HG03060 (cell line): ENCODE results near the gene PTPN11.
A peak's percentile ranks its signal among the peaks of the same experiment; 100 is the strongest.
"Not testable (repeated sequence)": the region's sequence is repeated elsewhere in the genome, so short reads cannot be mapped to it uniquely, and the experiment has no call there.

ENCODE experiments used
- ATAC-seq: cut with Tn5 transposase; IDR thresholded peaks from one replicate; pipeline ENCODE4 v1.9.1; 2021; ENCODE audit warnings: low read depth, moderate number of reproducible peaks; ENCODE audit not compliant: unreplicated experiment

The PTPN11 gene

GRCh38 chr12:112418608-112419296 lies at the start of gene PTPN11:
Gene PTPN11, plus strand, starts transcription at chr12:112418947. Its CDS starts 165 bp downstream, at chr12:112419112.
- peak; percentile 41 for ATAC-seq

GRCh38 chr12:112370199-112370598 lies 48.5 kb upstream of the PTPN11 start:
- no peak for ATAC-seq

GRCh38 chr12:112370868-112371510 lies 47.8 kb upstream of the PTPN11 start:
- ATAC-seq: no peak

DNA sequence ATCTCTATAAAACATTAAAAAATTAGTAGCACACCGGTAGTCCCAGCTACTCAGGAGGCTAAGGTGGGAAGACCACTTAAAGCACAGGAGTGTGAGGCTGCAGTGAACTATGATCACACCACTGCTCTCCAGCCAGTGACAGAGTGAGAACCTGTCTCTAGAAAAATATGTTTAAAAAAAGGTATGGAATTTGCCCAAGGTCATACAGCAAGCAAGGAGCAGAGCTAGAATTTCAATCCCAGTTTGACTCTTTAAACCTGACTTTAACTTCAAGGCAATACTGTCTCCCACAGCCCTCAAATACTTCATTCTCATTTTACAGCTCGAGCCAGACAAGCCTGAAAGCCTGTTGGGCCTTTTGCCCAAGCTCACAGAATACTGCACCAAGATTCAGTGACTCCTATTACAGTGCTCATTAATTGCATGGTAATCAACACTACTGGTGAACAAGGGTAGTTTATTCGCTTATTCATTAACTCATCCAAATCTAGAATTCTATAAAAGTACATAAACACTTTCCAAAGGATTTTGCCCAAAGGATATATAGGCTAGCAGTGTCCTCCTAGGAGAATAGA lies 44.5 kb upstream of the PTPN11 start:
- ATAC-seq: no peak

- ATAC-seq: no peak
These were observed 43.6 kb upstream of the PTPN11 start for GRCh38 chr12:112375105-112375504.

GRCh38 chr12:112380663-112381405 lies 37.9 kb upstream of the PTPN11 start:
- no peak for ATAC-seq

GRCh38 chr12:112381406-112381882 lies 37.3 kb upstream of the PTPN11 start:
- peak; percentile 23 for ATAC-seq

DNA sequence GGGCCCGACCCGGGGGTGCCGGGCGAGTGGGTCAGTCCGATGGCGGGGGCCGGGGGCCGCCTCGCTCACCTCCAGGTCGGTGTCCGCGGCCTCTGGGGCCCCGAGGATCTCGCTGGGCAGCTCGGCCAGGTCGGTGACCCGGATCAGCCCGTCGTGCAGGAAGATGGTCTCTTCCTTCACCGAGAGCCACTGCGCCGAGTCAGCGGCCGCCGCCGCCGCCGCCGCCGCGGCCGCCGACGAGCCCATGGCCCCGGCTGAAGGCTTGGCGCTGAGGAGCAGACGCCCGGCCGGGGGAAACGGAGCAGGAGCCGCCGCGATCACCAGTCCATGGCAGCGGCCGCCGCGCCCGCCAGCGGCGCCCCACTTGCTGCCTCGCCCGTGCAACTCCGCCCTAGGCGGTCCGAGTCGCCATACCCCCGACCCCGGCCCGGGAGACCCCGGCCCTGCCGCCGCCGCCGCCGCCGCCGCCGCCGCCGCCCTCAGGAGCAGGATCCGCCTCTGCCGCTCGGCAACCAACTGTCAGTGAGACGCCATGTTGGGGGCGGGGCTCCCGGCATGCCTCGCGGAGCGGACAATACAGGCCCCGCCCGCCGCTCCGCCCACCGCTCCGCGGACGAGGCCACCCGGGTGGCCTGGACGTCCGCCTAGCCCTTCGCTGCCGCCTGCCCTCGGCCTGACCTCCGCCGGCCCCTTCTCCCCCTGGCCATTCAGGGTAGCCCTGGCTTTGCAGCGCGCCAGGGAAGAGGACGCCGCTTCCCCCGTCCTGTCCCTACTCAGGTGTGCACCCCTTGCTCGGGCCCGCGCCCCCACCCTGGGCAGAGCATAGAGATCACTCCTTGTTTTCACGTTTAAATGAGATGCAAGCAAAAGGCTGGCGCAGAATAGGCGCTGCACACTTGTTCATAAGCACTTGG lies 36.6 kb upstream of the PTPN11 start, which contains the start of gene HECTD4:
TSS of gene HECTD4 (minus strand) at position 549 of the 914 bp plus-strand sequence. CDS start at position 246, 303 bp downstream.
- ATAC-seq: peak; percentile 41

GRCh38 chr12:112382866-112383265 lies 35.9 kb upstream of the PTPN11 start:
- no peak for ATAC-seq

DNA sequence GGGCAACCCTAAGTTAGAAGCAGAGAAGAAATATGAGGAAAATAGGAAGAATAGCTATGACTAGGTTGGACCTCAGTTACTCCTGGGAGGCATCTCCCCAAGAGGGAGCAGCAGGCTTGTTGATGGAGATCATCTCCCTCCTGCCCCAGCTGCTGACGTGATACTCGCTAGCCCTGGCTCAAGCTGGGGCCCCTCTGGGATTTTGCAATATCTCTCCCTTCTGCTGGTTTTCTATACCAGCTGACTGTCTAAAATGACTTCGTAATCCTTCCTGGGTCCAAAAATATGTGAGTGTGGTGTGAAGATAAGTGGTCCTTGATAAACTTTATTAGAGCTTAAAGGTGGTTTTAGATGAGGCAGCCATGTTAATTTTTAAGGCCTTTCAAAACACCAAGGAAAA lies 32.0 kb upstream of the PTPN11 start:
- no peak for ATAC-seq

GRCh38 chr12:112389228-112389627 lies 29.5 kb upstream of the PTPN11 start:
- ATAC-seq: no peak

DNA sequence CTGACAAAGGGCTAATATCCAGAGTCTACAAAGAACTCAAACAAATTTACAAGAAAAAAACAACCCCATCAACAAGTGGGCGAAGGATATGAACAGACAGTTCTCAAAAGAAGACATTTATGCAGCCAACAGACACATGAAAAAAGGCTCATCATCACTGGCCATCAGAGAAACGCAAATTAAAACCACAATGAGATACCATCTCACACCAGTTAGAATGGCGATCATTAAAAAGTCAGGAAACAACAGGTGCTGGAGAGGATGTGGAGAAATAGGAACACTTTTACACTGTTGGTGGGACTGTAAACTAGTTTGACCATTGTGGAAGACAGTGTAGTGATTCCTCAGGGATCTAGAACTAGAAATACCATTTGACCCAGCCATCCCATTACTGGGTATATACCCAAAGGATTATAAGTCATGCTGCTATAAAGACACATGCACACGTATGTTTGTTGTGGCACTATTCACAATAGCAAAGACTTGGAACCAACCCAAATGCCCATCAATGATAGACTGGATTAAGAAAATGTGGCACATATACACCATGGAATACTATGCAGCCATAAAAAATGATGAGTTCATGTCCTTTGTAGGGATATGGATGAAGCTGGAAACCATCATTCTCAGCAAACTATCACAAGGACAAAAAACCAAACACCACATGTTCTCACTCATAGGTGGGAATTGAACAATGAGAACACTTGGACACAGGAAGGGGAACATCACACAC lies 28.7 kb upstream of the PTPN11 start:
- not testable (repeated sequence) for ATAC-seq

DNA sequence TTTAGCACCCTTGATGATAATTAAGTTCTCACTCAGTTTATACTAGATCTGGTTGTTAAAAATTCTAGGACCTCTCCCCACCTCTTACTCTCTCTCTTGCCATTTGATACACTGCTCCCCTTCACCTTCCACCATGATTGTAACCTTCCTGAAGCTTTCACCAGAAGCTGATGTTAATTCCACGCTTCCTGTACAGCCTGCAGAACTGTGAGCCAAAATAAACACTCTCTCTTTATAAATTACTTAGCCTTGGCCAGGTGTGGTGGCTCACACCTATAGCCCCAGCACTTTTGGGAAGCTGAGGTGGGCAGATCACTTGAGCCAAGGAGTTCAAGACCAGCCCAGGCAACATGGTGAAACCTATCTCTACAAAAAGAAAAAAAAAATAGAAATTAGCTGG lies 25.4 kb upstream of the PTPN11 start:
- no peak for ATAC-seq

DNA sequence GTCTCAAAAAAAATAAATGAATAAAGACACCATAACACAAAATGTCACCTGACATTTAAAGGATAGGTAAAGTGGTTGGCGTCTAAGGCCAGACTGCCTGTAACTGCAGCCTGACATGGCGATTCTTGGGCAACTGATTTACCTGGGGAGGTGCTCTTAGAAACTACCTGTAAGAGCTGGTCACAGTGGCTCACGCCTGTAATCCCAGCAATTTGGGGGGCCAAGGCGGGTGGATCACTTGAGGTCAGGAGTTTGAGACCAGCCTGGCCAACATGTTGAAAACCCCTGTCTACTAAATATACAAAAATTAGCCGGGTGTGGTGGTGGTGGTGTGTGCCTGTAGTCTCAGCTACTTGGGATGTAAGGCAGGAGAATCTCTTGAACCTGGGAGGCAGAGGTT lies 17.7 kb upstream of the PTPN11 start:
- ATAC-seq: no peak

DNA sequence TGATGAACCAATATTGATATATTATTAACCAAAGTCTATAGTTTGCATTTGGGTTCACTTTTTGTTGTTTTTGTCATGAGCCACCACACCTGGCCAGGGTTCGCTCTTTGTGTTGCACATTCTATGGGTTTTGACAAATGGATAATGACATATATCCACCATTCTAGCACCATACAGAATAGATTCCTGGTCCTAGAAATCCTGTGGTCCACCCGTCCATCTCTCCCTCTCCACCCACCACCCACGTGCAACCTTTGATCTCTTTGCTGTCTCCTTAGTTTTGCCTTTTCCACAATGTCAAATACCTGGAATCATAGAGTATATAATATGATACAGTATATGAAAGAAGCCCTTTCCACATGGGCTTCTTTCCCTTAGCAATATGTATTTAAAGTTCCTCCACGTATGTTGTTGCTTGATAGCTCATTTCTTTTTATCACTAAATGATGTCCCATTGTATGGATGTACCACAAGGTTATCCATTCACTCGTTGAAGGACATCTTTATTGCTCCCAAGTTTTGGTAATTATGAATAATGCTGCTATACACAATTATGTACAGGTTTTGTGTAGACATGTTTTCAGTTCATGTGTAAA lies 16.7 kb upstream of the PTPN11 start:
- no peak for ATAC-seq

GRCh38 chr12:112406519-112407488 lies 11.9 kb upstream of the PTPN11 start:
- no peak for ATAC-seq

DNA sequence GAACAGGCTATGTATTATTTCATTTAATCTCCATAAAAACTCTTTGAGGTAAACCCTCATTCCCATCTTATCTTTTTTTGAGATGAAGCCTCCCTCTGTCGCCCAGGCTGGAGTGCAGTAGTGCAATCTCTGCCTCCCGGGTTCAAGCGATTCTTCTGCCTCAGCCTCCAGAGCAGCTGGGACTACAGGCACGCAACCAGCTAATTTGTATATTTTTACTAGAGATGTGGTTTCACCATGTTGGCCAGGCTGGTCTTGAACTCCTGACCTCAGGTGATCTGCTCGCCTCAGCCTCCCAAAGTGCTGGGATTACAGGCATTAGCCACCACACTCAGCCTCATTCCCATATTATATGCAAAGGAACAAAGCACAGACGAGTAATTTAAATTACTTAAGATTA lies 11.1 kb upstream of the PTPN11 start:
- not testable (repeated sequence) for ATAC-seq

- ATAC-seq: no peak
These were observed 10.1 kb upstream of the PTPN11 start for GRCh38 chr12:112408621-112409020.
